ENCODE data around the gene FER1L5. TPM values are rescaled to one million over a fixed set of nuclear protein-coding genes. Genes with fewer than 3 reads are reported as not detected.

The FER1L5 gene
- total and polyA plus RNA-seq, 2 of the 8 experiments (the other 6 are each of a cell fraction or from before 2014, with no cell fraction given), result 0.23 to 0.88 TPM

GRCh38 chr2:96751800-96752199 lies 109.2 kb downstream of the FER1L5 start:
- no peaks in the 10 kb centered on the region for H3K9me3 ChIP-seq (ENCODE audit: insufficient read depth in 2 of 2, low read depth in 1 of 2, low read length in 1 of 2)
- H2BK120ac ChIP-seq (replicated peaks; ENCODE audit: low read depth, low read length), result no peak overlapping the region
- no peak overlapping the region for H3K23ac ChIP-seq (ENCODE audit: insufficient read length)
- POLR2A ChIA-PET (ENCODE audit: partially characterized antibody), result no interaction called here
- 94% methylated on average over 9 of the region's 9 CpGs; no CpG with 5 or more reads in 1 of the 2 experiments for WGBS, 2 experiments (ENCODE audit: extremely low coverage in 1 of 2, insufficient coverage in 1 of 2, insufficient read length in 1 of 2, insufficient replicate concordance in 2 of 2, low coverage in 1 of 2, low lambda C conversion rate in 2 of 2, missing lambda C conversion rate in 1 of 2)
- H3K27me3 ChIP-seq (replicated peaks in 1 of 4; ENCODE audit: control insufficient read depth in 3 of 4, extremely low read depth in 1 of 4, insufficient read depth in 3 of 4, low read length in 3 of 4), result no peaks in the 10 kb centered on the region
- no peak overlapping the region for H3K18ac ChIP-seq (ENCODE audit: extremely low read depth, low read length)
- no peak overlapping the region for H2BK12ac ChIP-seq (ENCODE audit: low read depth, low read length)
- no peak overlapping the region for H4K91ac ChIP-seq (replicated peaks; ENCODE audit: insufficient read length, low read length)
- FAIRE-seq, result no peak
- H3K79me1 ChIP-seq (ENCODE audit: low read depth, low read length), result no peaks in the 10 kb centered on the region
- no peak overlapping the region for H3K56ac ChIP-seq (replicated peaks; ENCODE audit: insufficient read length, low read depth, low read length)
- no peaks in the 10 kb centered on the region for H3K79me2 ChIP-seq (ENCODE audit: control insufficient read depth in 1 of 2, insufficient read depth in 2 of 2, low read length in 2 of 2)
- H3K14ac ChIP-seq (ENCODE audit: insufficient read length), result no peak overlapping the region
- no peak for DNase-seq (ENCODE audit: low read depth in 1 of 2, low spot score in 2 of 2)
- no peak overlapping the region for H2AFZ ChIP-seq (ENCODE audit: low read length)
- H3K4me3 ChIP-seq (ENCODE audit: extremely low read depth in 1 of 4, insufficient read depth in 2 of 4, low read depth in 3 of 4, low read length in 4 of 4), result no peak overlapping the region
- no peak overlapping the region for H2BK5ac ChIP-seq (ENCODE audit: low read depth, low read length)
- H3K36me3 ChIP-seq (ENCODE audit: control insufficient read depth in 2 of 4, insufficient read depth in 4 of 4, low read length in 3 of 4), result no peaks in the 10 kb centered on the region
- H3K4ac ChIP-seq (replicated peaks; ENCODE audit: insufficient read length, low read depth, low read length), result no peak overlapping the region
- no peaks in the 10 kb centered on the region for H3K4me1 ChIP-seq (replicated peaks in 1 of 4; ENCODE audit: control insufficient read depth in 3 of 4, insufficient read depth in 4 of 4, low read length in 3 of 4)
- H2BK15ac ChIP-seq (ENCODE audit: low read length), result no peak overlapping the region
- H4K5ac ChIP-seq (ENCODE audit: insufficient read length, low read depth, low read length), result no peak overlapping the region
- H4K8ac ChIP-seq (ENCODE audit: extremely low read depth, insufficient read depth, low read length), result no peak overlapping the region
- H3K9ac ChIP-seq (replicated peaks in 1 of 4; ENCODE audit: extremely low read depth in 1 of 4, low read depth in 3 of 4, low read length in 3 of 4), result no peak overlapping the region
- H4K20me1 ChIP-seq (replicated peaks in 1 of 2; ENCODE audit: control insufficient read depth in 1 of 2, insufficient read depth in 2 of 2, low read length in 2 of 2), result no peaks in the 10 kb centered on the region
- no peak overlapping the region for H2BK20ac ChIP-seq (ENCODE audit: low read length)
- H2AK5ac ChIP-seq (ENCODE audit: low read depth, low read length), result no peak overlapping the region
- H3K4me2 ChIP-seq (ENCODE audit: insufficient read depth in 1 of 2, low read depth in 2 of 2, low read length in 2 of 2), result no peak overlapping the region
- H3K27ac ChIP-seq (ENCODE audit: low read depth, low read length), result no peak overlapping the region
- CTCF ChIA-PET (ENCODE audit: partially characterized antibody), result interaction anchor here (1.5 kb wide), 1 partner anchor 9 kb away, joined by 4 read pairs; the partner anchor contains the start of gene CNNM4
- H3K23me2 ChIP-seq (ENCODE audit: low read depth, low read length), result no peaks in the 10 kb centered on the region
- TF ChIP-seq CBX5 (IDR thresholded peaks at IDR 0.05; ENCODE audit: low read depth, low read length) (no peak), KDM1A (IDR thresholded peaks at IDR 0.05; ENCODE audit: borderline replicate concordance, low read length) (no peak), CHD1 (IDR thresholded peaks at IDR 0.05; ENCODE audit: low read depth, low read length) (no peak), ATF2 (IDR thresholded peaks at IDR 0.05; ENCODE audit: low read length) (no peak), SRF (IDR thresholded peaks at IDR 0.05; ENCODE audit: low read depth, low read length) (no peak), PHF8 (conservative IDR thresholded peaks at IDR 0.05; ENCODE audit: low read depth, low read length) (no peak), SAP30 (IDR thresholded peaks at IDR 0.05; ENCODE audit: insufficient read depth, insufficient replicate concordance, low read length) (no peak), HDAC6 (IDR thresholded peaks at IDR 0.05; ENCODE audit: low read depth, low read length) (no peak), POLR2A (IDR thresholded peaks at IDR 0.05; ENCODE audit: control extremely low read depth in 1 of 2, low read depth in 2 of 2, low read length in 2 of 2) (no peak), MAX (IDR thresholded peaks at IDR 0.05) (no peak), ZNF274 (IDR thresholded peaks at IDR 0.05; ENCODE audit: borderline replicate concordance, extremely low read depth, low read length) (no peak), SIX5 (IDR thresholded peaks at IDR 0.05; ENCODE audit: low read depth, low read length) (no peak), SP4 (IDR thresholded peaks at IDR 0.05; ENCODE audit: low read length) (no peak), TAF7 (optimal IDR thresholded peaks at IDR 0.05; ENCODE audit: borderline replicate concordance, low read depth, low read length) (no peak)
